Subcutaneous adipose tissue (tissue), 4 donors: ENCODE data around the gene C11orf24. TPM values are rescaled to one million over a fixed set of nuclear protein-coding genes. Genes with fewer than 3 reads are reported as not detected.

Experiments used
- total RNA-seq, 4 donors: library from RNA; depleted of rRNA; stranded (reverse); fragments of >200 nt; gene quantifications; one replicate each; pipeline ENCODE4 v1.1.0, GENCODE V29; 2016
- TF ChIP-seq, protein P1 (sequence below): fragments of 450-650 bp; IDR thresholded peaks from one replicate; pipeline ENCODE4 v1.5.1; 2016; ENCODE audit warnings: low read depth, mild to moderate bottlenecking, control low read depth, antibody characterized with exemption, moderate library complexity

Gene C11orf24
- total RNA-seq, 4 donors from 2014 or later = 10.2 to 27.1 (median 20.2) TPM

DNA sequence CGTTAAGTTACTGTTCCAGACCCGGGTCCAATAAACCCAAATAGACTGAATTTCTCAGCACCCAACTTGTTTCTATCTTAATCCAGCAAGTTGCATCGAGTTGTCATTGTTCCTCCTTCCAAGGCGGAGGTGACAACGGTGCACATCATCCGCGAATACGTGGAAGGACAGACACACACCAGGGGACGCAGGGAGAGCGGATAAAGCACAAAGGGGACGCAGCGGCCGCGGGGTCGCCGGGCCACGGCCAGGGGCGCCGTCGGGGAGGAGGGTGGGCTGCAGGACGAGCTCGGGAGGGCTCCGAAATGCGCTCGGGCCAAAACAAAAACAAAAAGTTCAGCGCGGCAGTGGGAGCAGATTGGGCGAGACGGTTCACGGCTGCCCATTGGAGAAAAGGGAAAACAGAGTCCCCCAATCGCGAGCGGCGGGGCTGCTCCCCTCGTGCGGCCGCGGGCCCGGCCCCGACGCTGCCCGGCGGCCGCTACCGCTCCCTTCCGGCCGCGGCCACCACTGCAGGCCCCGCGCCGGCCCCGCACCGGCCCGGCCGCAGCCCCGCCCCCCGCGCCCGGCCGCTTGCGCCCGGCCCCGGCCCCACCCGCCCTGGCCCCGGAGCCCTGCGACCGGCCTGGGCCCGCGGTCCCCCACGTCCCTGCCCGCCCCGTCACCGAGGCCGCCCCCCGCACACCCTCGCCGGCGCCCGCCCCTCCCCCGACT is 59.2 kb downstream of the C11orf24 start:
- TF ChIP-seq, protein P1, sequence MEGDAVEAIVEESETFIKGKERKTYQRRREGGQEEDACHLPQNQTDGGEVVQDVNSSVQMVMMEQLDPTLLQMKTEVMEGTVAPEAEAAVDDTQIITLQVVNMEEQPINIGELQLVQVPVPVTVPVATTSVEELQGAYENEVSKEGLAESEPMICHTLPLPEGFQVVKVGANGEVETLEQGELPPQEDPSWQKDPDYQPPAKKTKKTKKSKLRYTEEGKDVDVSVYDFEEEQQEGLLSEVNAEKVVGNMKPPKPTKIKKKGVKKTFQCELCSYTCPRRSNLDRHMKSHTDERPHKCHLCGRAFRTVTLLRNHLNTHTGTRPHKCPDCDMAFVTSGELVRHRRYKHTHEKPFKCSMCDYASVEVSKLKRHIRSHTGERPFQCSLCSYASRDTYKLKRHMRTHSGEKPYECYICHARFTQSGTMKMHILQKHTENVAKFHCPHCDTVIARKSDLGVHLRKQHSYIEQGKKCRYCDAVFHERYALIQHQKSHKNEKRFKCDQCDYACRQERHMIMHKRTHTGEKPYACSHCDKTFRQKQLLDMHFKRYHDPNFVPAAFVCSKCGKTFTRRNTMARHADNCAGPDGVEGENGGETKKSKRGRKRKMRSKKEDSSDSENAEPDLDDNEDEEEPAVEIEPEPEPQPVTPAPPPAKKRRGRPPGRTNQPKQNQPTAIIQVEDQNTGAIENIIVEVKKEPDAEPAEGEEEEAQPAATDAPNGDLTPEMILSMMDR = no peak

DNA sequence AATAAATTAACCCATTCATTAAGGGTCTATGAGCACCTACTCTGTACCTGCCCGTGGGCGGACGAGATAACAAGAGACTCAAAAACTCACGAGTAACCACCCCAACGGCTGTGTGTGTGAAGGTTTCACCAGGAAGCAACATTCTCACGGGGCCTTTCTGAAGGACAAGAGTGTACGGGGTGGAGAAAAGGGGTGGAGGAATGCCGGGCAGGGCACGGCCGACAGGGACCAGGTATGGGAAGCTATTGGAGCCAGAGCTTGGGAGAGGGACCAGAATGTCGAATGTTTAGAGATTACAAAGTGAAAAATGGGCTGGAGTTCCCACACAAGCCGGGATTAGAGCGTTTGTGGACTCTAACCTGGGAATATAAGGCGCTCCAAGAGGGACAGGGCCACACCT is 60.2 kb downstream of the C11orf24 start:
- TF ChIP-seq, protein P1 = no peak

Other genes starting within 250 kb of the C11orf24 start
- 100 to 1,000 TPM in 1 of 4 donors, 10 to 100 TPM in 3; 69.8 to 143 (median 80.2) TPM for gene NDUFS8, start 241.3 kb downstream of the C11orf24 start, total RNA-seq
- 100 to 1,000 TPM in 2 of 4 donors, 10 to 100 TPM in 2; 56.4 to 145 (median 118) TPM for gene TCIRG1, start 232.9 kb downstream of the C11orf24 start, total RNA-seq
- 10 to 100 TPM; 50.2 to 78.7 (median 59.6) TPM for gene CHKA, start 150.6 kb downstream of the C11orf24 start, total RNA-seq
- 10 to 100 TPM; 30.6 to 42.8 (median 37.9) TPM for gene KMT5B, start 58.7 kb downstream of the C11orf24 start, total RNA-seq
- gene LRP5, start 40.6 kb upstream of the C11orf24 start, total RNA-seq = 10 to 100 TPM; 21.5 to 75.0 (median 28.7) TPM
- gene PPP6R3, start 188.8 kb upstream of the C11orf24 start, total RNA-seq = 100 to 1,000 TPM; 104 to 169 (median 118) TPM